GM12864 (cell line): ENCODE results near the gene RAPGEF6.

Experiments used
- DNase-seq: peaks from one replicate; pipeline ENCODE4 v3.0.0-alpha.2; 2011; ENCODE audit warnings: low read depth
- H3K4me3 ChIP-seq: 2 replicates; pipeline ENCODE4 v1.5.1; 2011; ENCODE audit warnings: mild to moderate bottlenecking, low read depth, low read length, control low read depth
- TF ChIP-seq, protein P1 (sequence below): IDR thresholded peaks from 2 replicates; pipeline ENCODE4 v1.5.1; 2011; ENCODE audit warnings: low read depth, mild to moderate bottlenecking, moderate library complexity, low read length, control low read depth, inconsistent platforms; ENCODE audit errors: missing control alignments

RAPGEF6 gene

DNA sequence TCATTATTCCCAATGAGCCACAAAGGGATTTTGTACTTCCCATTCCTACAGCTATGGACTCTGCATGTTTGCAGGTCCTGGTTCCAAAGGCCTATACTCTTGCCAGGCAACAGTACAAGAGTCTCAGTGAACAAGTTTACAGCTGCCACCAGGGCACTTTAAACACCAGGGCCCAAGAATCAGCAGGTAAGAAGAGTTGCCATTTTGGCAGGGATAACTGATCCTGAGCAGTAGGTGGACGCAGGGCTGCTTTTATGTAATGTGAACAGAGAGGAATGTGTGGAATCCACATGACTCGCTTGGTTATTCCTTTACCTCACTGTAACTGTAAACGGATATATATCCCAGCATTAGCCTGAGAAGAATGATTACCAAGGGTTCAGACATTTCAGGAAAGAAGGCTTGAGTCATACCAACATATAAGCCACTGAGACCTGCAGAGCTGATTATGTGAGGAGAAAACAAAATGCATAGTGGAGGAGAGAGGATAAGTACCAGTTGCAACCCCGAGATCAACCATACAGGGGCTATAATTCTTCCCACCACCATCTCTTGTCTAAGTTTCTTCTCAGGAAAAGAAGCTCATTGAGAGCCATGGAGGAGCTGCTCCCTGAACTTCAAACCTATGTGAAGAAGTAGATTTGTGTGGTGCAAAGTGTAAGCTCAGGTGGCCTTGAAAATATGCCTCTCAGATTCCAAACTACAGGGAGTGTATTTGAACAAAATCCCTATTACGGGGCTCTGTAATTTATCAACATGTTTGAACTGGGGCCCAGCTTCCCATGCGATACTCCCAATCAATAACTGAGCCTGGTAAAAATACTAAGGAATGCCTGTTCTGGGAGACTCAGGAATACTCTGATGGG is 24.6 kb downstream of the RAPGEF6 start:
- TF ChIP-seq, protein P1, sequence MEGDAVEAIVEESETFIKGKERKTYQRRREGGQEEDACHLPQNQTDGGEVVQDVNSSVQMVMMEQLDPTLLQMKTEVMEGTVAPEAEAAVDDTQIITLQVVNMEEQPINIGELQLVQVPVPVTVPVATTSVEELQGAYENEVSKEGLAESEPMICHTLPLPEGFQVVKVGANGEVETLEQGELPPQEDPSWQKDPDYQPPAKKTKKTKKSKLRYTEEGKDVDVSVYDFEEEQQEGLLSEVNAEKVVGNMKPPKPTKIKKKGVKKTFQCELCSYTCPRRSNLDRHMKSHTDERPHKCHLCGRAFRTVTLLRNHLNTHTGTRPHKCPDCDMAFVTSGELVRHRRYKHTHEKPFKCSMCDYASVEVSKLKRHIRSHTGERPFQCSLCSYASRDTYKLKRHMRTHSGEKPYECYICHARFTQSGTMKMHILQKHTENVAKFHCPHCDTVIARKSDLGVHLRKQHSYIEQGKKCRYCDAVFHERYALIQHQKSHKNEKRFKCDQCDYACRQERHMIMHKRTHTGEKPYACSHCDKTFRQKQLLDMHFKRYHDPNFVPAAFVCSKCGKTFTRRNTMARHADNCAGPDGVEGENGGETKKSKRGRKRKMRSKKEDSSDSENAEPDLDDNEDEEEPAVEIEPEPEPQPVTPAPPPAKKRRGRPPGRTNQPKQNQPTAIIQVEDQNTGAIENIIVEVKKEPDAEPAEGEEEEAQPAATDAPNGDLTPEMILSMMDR, result no peak
- no peak overlapping the region for H3K4me3 ChIP-seq
- no peak for DNase-seq

DNA sequence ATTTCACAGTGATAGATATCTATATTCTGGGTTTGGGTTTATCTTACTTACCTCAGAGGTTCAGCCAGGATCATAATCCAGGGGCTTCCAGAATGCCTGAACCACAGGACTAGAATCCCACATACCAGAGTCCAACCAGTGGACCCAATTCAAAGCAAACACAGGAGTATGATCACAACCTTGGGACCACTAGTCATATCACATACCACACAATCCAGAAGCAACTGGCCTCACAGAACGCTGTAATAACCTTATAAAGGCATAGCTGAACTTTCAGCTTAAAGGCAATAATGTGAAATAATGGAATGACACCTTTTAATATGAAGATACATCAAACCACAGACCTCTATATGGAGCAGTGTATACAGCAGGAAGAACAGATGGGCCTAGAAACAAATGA is 25.3 kb downstream of the RAPGEF6 start:
- no peak overlapping the region for H3K4me3 ChIP-seq
- DNase-seq, result no peak
- TF ChIP-seq, protein P1, result no peak

DNA sequence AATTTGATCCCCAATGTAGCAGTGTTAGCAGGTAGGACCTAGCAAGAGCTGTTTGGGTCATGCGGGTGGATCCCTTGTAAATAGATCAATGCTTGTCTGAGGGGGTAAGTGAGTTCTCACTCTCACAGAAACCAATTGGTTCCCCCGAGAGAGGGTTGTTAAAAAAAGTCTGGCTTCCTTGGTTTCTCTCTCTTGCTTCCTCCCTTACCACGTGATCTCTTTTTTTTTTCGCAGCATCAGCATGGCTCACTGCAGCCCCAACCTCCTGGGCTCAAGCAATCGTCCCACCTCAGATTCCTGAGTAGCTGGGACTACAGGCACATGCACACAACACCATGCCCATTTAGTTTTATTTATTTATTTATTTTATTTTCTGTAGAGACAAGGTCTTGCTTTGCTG is 26.4 kb downstream of the RAPGEF6 start:
- no peak overlapping the region for H3K4me3 ChIP-seq
- DNase-seq, result no peak
- TF ChIP-seq, protein P1, result no peak

DNA sequence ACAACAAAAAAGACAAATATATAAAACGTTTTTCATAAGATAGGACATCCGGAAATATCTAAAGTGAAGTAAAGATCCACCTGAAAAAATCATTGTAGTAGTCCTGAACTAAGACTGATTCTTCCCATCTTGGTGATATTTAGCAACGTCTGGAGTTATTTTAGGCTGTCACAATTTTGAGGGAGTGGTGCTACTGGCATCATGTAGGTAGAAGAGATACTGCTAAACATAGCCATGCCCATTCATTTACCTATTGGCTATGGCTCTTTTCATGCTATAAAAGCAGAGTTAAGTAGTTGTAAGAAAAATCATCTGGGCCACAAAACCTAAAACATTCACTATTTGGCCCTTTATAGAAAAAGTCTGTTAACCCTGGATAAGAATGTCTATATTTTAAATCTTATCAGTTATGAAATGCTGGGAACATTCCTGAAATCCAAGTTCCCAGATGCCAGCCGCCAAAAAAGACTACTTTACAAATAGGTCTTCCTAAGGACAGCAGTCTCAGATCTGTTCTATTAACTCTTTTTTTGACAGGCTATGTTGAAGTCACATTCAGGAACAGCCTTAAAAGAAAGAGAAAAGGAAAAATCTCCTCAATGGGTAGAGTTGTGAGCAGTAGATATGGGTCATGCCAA is 27.0 kb downstream of the RAPGEF6 start:
- no peak for DNase-seq

DNA sequence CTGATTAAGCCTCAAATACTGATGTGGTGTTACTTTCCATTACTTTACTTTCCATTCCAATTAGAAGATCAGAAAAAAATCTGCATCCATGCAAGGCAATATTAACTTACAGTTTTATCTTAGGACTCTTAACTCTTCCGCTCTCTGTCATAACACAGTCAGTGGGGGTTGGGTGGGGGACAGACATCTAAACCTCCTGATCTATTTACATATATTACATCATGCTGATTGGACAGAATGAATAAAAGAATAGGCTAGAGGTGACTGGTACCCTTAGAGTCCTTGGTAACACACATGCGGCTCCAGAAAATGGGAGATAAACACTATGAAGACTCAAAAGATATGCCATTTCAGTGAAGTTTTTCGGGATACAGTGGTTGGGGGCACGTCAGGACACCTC is 27.6 kb downstream of the RAPGEF6 start:
- TF ChIP-seq, protein P1, result no peak
- DNase-seq, result no peak
- H3K4me3 ChIP-seq, result no peak overlapping the region

More for the DNA sequence above, 27.0 kb downstream of the RAPGEF6 start:
- TF ChIP-seq, protein P1, result no peak
- no peak overlapping the region for H3K4me3 ChIP-seq

DNA sequence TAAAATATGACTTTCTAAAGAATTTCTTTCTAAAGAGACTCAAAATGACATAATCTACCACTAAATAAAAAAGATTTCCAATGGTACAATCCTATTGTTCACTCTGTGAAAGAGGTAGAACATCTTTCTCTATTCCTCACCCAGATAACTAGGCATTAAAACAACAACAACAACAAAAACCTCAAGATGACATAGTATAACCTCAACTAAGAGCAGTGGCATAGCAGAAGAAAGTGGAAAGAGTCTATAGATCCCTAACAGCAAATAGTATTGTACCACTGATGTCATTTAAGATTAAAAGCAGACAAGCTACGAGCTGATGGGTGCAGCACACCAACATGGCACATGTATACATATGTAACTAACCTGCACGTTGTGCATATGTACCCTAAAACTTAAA is 29.9 kb downstream of the RAPGEF6 start:
- TF ChIP-seq, protein P1, result no peak
- H3K4me3 ChIP-seq, result no peak overlapping the region

More for the DNA sequence above, 29.9 kb downstream of the RAPGEF6 start:
- no peak for DNase-seq
